Stimulated activated CD4-positive, alpha-beta T cell treated with anti-CD3 and anti-CD28 coated beads, Interleukin-2, amount 100 ng/mL, for 24 hours (primary cell): Measurements from ENCODE around the gene BTNL9.
A peak's percentile ranks its signal among the peaks of the same experiment; 100 is the strongest.
"Not testable (repeated sequence)": the region's sequence is repeated elsewhere in the genome, so short reads cannot be mapped to it uniquely, and the experiment has no call there.

Experiments used
- DNase-seq, 2 donors: peaks; one replicate each; pipeline ENCODE4 v3.0.0-alpha.2; 2020

The BTNL9 gene

GRCh38 chr5:181043285-181044092 lies 3.4 kb downstream of the BTNL9 start:
- no peak for DNase-seq

- DNase-seq = no peak
Observed at GRCh38 chr5:181044093-181044599, 4.1 kb downstream of the BTNL9 start.

- no peak for DNase-seq
Observed at GRCh38 chr5:181044662-181045305, 4.7 kb downstream of the BTNL9 start.

GRCh38 chr5:181045316-181045715 lies 5.2 kb downstream of the BTNL9 start:
- DNase-seq = no peak

GRCh38 chr5:181045857-181046256 lies 5.8 kb downstream of the BTNL9 start:
- not testable (repeated sequence) for DNase-seq

GRCh38 chr5:181047288-181047687 lies 7.2 kb downstream of the BTNL9 start:
- no peak for DNase-seq

- no peak for DNase-seq
Observed at GRCh38 chr5:181047921-181048320, 7.9 kb downstream of the BTNL9 start.

- DNase-seq = no peak
Observed at GRCh38 chr5:181050016-181050415, 9.9 kb downstream of the BTNL9 start.

- no peak for DNase-seq
Observed at GRCh38 chr5:181051841-181052671, 12.0 kb downstream of the BTNL9 start.

- peak in 1 of 2 donors; percentile 34 for DNase-seq
Observed at GRCh38 chr5:181052672-181053487, 12.8 kb downstream of the BTNL9 start.

- peak in 1 of 2 donors; percentile 10 for DNase-seq
Observed at GRCh38 chr5:181053488-181054121, 13.5 kb downstream of the BTNL9 start.

- DNase-seq = no peak
Observed at GRCh38 chr5:181054138-181054537, 14.1 kb downstream of the BTNL9 start.

GRCh38 chr5:181054871-181055459 lies 14.9 kb downstream of the BTNL9 start:
- no peak for DNase-seq

- DNase-seq = no peak
Observed at GRCh38 chr5:181056431-181056830, 16.4 kb downstream of the BTNL9 start.

- no peak for DNase-seq
Observed at GRCh38 chr5:181058321-181058720, 18.3 kb downstream of the BTNL9 start.

GRCh38 chr5:181058786-181059296 lies 18.8 kb downstream of the BTNL9 start:
- DNase-seq = no peak

GRCh38 chr5:181059297-181060230 lies 19.5 kb downstream of the BTNL9 start:
- DNase-seq = peak in 1 of 2 donors; percentile 27

- no peak for DNase-seq
Observed at GRCh38 chr5:181060231-181060590, 20.1 kb downstream of the BTNL9 start.

- DNase-seq = no peak
Observed at GRCh38 chr5:181060924-181061323, 20.9 kb downstream of the BTNL9 start.

- DNase-seq = no peak
Observed at GRCh38 chr5:181061645-181062044, 21.6 kb downstream of the BTNL9 start.
